Measurements from ENCODE around the gene TMEM74B.

The TMEM74B gene

DNA sequence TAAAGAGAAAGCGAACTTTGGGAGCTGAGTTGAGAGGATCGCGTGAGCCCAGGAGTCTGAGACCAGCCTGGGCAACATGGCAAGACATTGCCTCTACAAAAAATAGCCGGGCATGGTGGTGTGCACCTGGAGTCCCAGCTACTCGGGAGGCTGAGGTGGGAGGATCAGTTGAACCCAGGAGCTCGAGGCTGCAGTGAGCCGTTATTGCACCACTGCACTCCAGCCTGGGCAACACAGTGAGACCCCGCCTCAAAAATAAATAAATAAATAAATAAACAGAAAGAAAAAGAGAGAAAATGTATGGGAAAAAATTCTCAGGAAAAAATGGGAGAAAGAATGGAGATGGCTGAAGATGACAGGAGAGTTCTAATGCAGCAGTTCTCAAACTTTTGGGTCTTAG, 21.0 kb upstream of the TMEM74B start:
- no peak for DNase-seq (ENCODE audit: low spot score)

DNA sequence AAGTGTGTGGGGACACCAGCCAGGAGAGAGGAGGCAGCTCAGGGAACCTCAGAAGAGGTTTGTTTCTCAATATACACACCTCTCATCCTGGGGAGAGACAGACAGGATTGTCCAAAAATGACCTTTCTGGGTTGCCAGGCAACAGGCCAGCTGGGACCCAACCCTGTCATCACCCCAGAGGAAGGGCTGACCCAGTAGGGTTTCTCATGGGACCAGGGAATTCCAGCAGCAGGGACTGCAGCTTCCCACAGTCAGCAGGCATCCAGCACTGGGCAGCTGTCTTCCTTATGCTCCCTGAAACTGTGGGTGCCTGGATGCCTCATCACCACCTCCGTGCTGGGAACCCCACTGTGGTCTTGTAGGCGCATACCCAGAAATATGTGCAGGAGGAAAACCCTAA, 19.8 kb upstream of the TMEM74B start:
- no peak for DNase-seq (ENCODE audit: low spot score)

DNA sequence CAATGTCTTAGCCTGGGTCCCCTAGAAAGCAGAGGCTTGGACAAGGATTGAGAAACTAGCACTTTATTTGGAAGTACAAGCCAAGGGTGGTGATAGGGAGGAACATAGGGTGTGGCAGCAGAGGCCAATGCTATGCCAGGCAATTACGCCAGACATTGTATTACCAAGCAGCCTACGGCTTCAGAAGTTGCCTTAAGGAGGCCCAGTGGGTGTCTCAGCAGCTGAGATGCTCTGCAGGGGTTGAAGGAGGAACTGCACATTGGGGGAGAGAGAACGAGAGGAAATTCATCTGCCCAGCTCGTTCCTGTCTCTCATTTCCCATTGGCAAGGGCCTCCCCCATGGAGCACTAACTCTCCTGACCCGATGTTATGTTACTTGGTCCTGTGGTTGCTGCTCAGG, 19.3 kb upstream of the TMEM74B start:
- DNase-seq (ENCODE audit: low spot score): no peak

DNA sequence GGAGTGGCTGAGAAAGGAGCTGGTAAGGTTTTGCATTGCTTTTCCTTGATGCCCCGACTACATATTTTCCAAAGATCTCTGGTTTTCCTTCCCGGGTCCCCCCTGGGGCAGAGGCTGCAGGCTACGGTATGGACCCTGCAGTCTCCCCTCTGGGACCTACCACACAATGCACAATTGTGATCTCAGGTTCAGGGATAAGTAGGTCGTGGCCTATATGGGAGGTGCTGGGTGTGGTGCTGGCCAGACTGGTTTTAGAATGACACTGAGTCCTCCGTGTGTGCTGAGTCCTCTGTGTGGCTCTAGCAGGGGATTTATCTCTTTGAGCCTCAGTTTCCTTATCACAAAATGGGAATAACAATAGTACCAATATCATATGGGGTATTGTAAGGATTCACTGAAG, 18.8 kb upstream of the TMEM74B start:
- DNase-seq (ENCODE audit: low spot score): no peak

DNA sequence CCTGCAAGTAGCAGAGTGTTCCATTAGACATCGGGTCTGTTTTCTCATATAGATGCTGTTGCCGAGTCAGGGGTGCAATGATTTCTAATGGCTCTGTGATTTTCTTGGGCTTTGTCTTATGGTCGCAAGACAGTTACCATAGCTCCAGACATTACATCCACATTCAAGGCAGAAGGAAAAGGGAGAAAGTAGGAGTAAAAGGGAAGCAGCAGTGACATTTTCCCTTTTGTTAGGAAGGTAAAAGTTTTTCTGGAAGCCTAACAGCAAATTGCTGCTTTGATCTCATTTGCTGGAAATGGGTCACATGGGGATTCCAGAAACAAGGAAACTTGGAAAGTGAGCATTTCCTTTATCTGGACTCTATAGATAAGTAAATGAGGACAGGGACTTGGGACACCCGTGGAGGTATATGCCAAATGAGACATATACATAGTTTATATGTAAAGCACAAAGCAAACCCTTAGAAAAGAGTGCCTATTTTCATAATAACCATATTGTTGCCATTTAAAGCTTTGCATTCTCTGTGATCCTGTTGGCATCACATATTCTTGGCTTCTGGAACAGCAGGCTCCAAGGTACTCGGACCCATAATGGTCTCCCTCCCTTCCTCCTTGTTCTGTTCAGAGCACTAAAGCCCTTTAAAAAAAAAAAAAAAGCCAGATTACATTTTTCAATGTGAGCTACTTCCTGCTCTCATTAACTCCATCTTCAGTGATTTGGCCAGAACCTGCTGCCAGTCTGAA, 18.2 kb upstream of the TMEM74B start, which contains the start of gene C20orf202:
Gene C20orf202, plus strand, starts transcription at position 693 of the 743 bp plus-strand sequence. CDS start 132 bp downstream, outside the sequence.
- DNase-seq (ENCODE audit: low spot score): no peak

DNA sequence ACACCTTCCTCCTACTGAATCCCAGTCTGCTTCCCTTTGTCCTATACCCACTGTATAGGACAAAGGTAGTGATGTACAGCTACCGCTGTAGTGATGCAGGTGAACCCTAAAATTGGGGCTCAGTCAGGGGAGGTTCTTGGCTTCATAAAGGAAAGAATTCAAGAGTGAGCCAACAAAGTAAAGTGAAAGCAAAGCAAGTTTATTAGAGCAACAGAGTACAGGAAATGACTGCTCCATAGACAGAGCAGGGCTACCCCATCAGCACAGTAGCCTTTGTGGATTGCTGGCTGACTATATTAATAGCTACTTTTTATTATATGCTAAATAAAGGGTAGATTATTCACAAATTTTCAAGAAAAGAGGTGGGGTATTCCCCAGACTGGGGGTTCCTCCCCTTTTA, 15.2 kb upstream of the TMEM74B start:
- DNase-seq (ENCODE audit: low spot score): no peak

DNA sequence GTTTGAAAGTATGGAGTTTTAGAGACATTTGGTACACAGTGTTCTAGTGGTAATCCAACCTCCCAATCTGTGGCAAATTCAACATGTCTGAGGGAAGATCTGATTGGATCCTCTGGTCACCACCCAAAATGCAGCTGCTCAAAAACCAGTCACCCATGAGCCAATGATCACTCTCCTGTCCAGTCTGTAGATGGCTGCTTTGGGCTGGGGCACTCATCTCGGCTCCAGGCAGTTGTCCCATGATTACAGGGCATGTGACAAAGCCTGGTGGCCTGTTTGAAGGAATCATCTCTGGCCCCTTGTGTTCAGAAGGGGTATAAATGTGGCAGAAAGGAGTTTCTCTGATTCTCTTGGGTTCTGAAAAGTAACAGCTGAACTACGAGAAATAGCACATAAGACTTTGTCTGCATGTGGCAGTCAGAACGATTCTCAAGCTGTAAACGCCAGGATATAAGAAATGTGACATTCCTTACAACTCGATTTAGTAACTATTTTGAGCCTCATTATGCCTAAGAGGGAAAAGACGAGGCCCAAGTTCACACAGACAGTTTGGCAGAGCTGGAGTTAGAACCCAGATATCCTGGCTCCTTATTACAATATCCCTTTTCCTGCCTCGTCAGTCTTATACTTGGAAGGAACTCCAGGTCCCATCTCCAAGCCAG, 14.6 kb upstream of the TMEM74B start:
- no peak for DNase-seq (ENCODE audit: low spot score)

DNA sequence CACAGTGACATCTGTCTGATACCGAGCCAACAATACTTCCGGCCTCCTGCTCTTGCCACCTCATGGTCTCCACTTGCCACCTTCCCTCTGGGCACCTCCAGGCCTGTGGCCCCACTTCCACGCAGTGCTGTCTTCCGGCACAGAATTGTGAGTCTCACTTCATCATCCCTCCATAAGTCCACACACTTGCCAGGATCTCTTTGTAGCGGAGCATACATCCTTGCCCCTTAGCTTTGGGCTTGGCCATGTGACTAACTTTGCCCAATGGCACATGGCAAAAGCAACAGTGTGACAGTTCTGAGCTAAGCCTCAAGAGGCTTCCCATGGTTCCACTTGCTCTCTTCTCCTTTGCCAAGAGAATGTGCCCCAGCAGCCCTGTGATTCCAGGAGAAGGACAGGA, 14.0 kb upstream of the TMEM74B start:
- DNase-seq (ENCODE audit: low spot score): no peak

DNA sequence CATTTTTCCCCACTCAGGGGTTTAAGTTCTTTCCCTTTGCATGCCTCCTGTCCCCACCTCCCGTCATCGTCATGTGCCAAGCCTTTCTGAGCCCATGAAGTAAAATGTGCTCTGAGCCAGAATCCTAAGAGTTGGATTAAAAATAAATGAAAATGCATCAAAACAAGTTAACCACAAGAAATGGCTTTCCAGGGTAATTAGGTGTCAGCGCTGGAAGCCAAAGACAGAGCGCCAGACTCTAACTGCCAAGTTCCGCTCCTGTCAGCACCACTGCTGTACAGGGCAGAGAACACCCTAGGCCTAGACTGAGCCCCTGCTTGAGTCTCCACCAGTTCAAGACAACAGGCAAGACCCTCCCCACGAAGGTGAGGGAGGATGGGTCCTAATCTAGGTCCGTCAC, 13.0 kb upstream of the TMEM74B start:
- DNase-seq (ENCODE audit: low spot score): no peak

DNA sequence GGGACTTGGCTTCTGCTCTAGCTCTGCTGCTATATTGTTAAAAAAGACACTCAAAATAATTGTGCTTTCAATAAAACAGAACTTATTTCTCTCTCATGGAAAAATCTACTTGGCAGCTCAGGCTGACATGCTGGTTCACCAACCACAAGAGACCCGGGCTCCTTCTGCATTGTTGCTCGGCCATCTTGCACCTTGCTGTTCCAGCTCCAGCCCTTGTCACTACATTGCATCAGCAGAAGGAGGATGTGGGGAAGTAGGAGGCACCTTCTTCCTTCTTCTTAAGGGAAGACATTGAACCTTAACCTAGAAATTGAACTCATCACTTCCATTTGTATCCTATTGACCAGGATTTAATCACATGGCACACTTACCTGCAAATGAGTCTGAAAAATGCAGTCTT, 11.9 kb upstream of the TMEM74B start:
- no peak for DNase-seq (ENCODE audit: low spot score)

DNA sequence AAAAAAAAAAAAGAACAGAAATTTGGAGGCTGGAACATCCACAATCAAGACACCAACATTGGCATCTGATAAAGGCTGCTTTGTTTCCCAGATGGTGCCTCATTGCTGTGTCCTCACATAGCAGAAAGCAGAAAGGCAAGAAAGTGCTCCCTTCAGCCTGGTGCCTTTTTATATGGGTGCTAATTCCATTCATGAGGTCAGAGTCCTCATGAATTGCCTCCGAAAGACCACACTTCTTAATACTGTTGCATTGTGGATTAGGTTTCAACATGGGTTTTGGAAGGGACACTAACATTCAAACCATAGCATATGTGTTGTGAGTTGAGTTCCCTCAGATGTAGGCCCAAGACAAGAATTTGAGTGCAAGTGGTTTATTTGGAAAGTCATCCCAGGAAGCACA, 10.4 kb upstream of the TMEM74B start:
- no peak for DNase-seq (ENCODE audit: low spot score)

DNA sequence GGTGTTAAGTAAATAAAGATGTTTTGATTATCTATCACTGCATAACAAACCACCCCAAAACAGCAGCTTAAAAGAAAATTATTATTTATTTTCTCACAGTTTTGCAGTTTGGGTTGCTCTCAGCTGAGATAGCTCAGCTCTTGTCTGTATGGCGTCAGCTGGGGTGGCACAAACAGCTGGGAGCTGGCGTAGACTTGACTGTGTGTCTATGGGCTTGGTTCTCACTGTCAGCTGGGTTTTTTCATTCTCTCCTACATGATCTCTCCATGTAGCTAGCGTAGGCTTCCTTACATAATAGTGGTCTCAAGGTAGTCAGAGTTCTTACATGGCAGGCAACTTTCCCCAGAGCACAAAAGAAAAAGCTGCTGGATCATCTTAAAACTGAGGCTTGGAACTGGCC, 6.5 kb upstream of the TMEM74B start:
- no peak for DNase-seq (ENCODE audit: low spot score)

DNA sequence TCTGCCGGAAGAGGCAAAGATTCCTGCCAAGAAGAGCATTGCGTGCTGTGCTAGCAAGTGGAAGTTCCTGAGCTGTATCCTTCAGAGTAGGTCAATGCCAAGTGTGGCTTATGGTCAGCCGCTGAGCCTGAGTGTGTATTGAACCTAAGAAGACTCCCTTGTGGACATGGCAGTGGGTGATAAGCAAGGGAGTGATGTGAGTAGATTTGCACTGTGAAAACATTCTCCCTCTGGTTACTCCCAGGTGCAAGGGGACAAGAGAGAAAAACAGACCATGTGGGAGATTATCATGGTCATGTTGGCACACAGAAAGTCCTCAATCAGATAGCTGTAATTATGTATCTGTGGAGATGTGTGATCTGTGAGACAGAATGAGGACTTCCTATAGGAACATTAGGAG, 6.1 kb upstream of the TMEM74B start:
- no peak for DNase-seq (ENCODE audit: low spot score)

DNA sequence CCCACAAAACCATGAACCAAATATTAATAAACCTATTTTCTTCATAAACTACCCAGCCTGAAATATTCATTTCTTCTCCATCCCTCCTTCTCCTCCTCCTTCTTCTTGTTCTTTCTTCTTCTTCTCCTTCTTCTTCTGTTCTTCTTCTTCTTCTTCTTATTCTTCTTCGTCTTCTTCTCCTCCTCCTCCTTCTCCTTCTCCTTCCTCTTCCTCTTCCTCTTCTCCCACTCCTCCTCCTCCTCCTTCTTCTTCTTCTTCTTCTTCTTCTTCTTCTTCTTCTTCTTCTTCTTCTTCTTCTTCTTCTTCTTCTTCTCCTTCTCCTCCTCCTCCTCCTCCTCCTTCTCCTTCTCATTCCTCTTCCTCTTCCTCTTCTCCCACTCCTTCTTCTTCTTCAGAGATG, 5.0 kb upstream of the TMEM74B start:
- DNase-seq (ENCODE audit: low spot score): no peak

DNA sequence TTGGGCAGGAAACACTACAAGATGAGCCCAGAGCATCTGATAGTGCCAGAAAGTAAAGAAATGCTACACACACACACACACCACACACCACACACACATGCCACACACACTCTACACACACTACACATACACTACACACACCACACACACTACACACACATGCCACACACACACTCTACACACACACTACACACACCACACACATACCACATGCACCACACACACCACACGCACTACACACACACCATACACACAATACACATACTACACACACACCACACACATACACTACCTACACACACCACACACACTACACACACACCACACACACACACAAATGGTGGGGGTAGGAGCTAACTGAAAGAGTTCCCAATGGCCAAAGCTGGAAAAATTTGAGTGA, 3.6 kb upstream of the TMEM74B start:
- DNase-seq (ENCODE audit: low spot score): no peak

DNA sequence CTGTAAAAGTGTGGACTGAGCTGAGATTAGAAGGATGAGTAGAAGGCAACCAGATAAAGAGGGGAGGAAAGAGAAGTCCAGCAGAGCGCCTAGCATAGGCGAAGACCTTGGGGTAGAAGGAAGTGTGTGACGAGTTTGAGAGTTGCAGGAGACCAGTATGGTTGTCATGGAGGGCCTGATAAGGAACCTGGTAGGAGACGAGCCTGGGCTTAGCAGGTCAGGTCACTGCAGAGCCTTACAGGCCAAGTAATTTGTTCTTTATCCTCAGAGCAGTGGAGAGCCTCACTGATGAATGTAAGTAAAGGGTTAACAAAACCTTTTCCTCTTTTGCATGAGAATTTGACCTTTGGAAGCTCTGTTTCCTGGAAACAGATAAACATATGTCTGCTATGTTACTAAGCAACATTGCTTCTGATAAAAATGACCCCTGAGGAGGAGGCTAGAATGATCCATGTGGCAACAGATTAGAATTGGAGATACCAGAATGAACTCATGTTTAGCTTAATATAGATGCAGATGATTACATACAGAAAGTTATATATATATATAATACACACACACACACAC, 2.9 kb upstream of the TMEM74B start:
- no peak for DNase-seq (ENCODE audit: low spot score)

DNA sequence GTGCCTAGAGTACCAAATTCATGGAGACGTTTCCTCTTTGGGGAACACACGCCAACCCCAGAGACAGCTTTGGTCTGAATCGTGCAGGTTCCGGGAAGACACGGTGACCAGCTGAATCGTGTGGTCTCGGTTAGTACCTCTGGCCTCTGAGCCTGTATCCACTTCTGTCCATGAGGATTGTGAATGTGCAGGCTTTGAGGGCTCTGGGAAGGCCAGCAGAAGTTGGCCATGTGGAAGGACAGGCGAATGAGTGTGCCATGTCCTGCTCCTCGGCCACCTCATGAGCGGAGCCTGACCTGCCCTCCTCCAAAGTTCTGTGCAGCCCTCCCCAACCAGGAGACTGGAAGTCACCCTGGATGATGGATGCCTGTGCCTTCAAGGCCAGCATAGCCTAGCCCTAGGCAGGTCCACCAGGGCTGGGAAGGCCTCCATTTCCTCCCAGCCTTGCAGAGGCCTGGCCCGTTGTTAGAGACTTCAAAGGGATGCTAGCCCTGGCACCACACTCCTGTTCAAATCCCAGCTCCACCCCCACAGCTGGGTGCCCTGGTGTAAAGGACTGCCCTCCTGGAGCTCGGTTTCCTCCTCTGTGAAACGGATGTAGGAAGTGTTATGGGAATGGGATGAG, 1.7 kb upstream of the TMEM74B start:
- DNase-seq (ENCODE audit: low spot score): no peak

DNA sequence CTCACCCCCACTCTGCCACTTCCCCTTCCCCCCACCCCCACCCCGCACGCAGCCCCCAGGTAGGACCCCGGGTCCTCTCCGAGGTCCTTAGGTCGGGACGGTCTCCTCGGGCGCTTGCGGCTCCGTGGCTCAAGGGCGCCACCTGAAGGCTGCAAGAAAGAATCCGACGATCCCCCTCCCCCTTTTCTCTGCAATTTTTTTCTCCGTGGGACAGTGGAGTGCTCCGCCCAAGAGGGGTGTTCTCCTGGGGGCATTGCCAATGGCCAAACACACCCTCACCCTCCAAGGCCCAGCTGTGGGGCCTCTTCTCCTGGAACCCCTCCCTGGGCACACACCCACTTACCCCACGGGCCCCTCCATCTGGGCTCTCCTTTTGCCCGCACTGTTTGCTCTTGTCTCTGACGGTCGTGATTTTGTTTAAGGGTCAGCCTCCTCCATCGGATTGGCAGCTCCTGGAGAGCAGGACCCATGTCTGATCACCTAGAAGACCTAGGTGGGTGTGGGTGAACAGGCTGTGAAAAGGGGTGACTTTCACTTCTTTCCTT, 1.1 kb upstream of the TMEM74B start:
- peak; percentile 69 for DNase-seq (ENCODE audit: low spot score)

DNA sequence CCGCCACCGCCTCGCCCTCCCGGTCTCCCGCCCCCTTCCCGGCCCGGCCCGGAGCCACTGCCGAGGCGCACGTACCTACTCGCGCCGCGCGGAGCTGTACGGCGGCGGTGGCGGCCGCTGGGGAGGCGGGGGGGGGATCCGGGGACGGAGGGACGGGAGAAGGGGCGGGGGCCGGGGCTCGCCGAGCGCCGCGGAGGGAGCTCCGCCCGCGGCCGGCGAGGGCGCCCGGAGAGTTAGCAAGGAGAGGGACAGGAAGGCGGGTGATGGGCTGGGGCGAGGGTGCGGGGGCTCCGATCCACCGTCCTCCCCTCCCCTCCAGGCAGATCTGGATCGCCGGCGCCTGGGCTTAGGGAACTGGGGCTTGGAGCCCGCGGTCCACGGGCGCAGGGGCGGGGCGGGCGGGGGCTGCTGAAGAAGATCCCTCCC, 548 bp upstream of the TMEM74B start:
- peak; percentile 21 for DNase-seq (ENCODE audit: low spot score)

DNA sequence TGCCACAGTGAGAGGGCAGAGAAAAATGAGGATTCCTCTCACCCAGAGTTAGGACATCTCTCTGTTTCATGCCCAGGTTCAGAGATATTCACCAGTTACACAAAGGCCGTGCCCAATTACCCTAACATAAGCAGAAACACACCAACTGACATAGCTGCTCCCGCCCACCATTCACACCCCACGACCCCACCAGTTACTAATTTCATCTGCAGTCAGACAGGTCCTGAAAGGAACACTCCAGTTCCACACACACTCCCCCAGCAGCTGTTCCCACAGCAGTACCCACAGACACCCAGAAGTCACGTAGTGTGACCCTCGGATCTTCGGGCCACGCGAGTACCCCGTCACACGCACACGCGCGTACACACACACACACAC, 532 bp downstream of the TMEM74B start:
- DNase-seq (ENCODE audit: low spot score): no peak

DNA sequence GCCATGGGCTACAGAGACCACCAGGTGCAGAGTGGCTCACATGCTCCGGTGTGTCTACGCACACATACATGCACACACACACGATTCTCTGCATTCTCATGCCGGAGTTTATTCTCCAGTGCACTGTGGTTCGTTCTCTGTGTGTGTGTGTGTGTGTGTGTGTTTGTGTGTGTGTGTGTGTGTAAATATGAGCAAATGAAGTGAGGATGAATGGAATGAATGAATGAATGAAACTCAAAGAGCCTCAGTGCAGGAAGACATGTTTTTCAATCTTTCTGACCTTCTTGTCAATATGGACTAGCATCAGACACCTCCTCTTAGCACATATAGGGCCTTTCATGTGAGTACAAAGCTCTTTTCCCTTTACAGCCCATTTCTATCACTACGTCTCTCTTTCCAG, 1.6 kb downstream of the TMEM74B start:
- no peak for DNase-seq (ENCODE audit: low spot score)

DNA sequence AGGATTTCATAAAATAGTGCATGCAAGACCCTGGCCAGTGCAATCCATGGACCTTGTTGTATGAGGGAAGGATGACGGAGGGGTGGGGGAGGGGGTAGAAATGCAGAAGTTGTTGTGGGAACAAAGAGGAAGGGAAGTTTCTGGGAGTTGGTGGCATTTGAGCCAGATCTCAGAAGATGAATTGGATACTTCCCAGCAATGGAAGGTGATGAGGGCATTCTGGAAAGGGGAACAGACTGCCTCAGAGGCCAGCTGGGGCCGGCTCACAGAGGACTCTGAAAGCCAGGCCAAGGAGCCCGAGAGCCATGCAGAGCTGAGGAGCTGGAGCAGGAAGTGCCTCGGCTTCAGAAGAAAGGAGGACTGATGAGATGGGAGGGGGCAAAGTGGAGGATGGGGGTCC, 2.7 kb downstream of the TMEM74B start:
- no peak for DNase-seq (ENCODE audit: low spot score)

DNA sequence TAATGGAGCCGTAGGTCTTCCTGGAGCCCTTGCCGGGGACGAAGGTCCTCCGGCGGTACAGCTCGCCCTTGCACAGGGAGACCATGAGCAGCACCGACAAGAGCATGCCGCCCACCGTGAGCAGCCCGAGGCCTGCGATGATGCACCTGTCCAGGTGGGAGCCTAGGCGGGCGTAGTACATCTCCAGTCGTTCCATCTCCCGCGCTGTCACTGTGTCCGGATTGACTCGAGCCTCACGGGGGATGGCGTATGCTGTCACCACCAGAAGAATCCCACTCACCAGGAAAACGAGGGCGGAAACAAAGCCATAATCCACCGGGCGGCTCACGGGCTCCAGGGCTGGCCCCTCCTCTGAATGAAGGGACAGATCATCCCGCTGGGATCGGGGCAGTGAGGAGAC, 3.8 kb downstream of the TMEM74B start:
- DNase-seq (ENCODE audit: low spot score): no peak

Data from germinal center (tissue), 1 donor.